Measurements from ENCODE around the gene CKAP5. TPM values are rescaled to one million over a fixed set of nuclear protein-coding genes. Genes with fewer than 3 reads are reported as not detected.

CKAP5 gene
- total and polyA plus RNA-seq, 2 donors (not counting 1 experiment from before 2014, with no cell fraction given): 64.7 to 111 TPM

- no peaks in the 10 kb centered on the region for H3K79me2 ChIP-seq (ENCODE audit: control insufficient read depth, insufficient read depth, low read length)
- no peak overlapping the region for H3K27ac ChIP-seq (ENCODE audit: insufficient read depth, low read length)
- H3K4me1 ChIP-seq (ENCODE audit: control insufficient read depth, extremely low read depth, insufficient read depth, low read length): no peaks in the 10 kb centered on the region
- H3K9ac ChIP-seq (ENCODE audit: insufficient read depth, low read length): no peak overlapping the region
- H4K20me1 ChIP-seq (ENCODE audit: control insufficient read depth, extremely low read depth, insufficient read depth, low read length): no peaks in the 10 kb centered on the region
- TF ChIP-seq EZH2 (IDR thresholded peaks at IDR 0.05; ENCODE audit: low read length, missing control alignments): no peak
- no peak for TF ChIP-seq CTCF (conservative IDR thresholded peaks at IDR 0.05 in 1 of 2, IDR thresholded peaks at IDR 0.05 in 1 of 2; ENCODE audit: low read depth in 1 of 2, low read length in 2 of 2)
- H3K27me3 ChIP-seq (ENCODE audit: control insufficient read depth, insufficient read depth, low read length): no peaks in the 10 kb centered on the region
- H2AFZ ChIP-seq (ENCODE audit: low read length): no peak overlapping the region
- H3K36me3 ChIP-seq (ENCODE audit: control insufficient read depth, insufficient read depth, low read length): peaks cover 13% of the 10 kb centered on the region
- no peak for DNase-seq (ENCODE audit: low read depth in 2 of 2)
- no peaks in the 10 kb centered on the region for H3K9me3 ChIP-seq (ENCODE audit: control insufficient read depth, insufficient read depth, low read depth, low read length)
- no peak overlapping the region for H3K4me3 ChIP-seq (replicated peaks in 1 of 4; ENCODE audit: control extremely low read depth in 1 of 4, insufficient read depth in 1 of 4, low read depth in 3 of 4, low read length in 4 of 4)
- H3K4me2 ChIP-seq (ENCODE audit: extremely low read depth, insufficient read depth, low read length): no peak overlapping the region
These were observed 69.2 kb downstream of the CKAP5 start for GRCh38 chr11:46776878-46777277.

GRCh38 chr11:46769636-46770221, 76.4 kb downstream of the CKAP5 start:
- Histone ChIP-seq H3K9ac (ENCODE audit: insufficient read depth, low read length) (no peak overlapping the region), H3K4me2 (ENCODE audit: extremely low read depth, insufficient read depth, low read length) (no peak overlapping the region), H3K4me3 (replicated peaks in 1 of 4; ENCODE audit: control extremely low read depth in 1 of 4, insufficient read depth in 1 of 4, low read depth in 3 of 4, low read length in 4 of 4) (no peak overlapping the region), H2AFZ (ENCODE audit: low read length) (no peak overlapping the region), H3K27me3 (ENCODE audit: control insufficient read depth, insufficient read depth, low read length) (no peaks in the 10 kb centered on the region), H3K79me2 (ENCODE audit: control insufficient read depth, insufficient read depth, low read length) (no peaks in the 10 kb centered on the region), H3K27ac (ENCODE audit: insufficient read depth, low read length) (no peak overlapping the region), H3K9me3 (ENCODE audit: control insufficient read depth, insufficient read depth, low read depth, low read length) (no peaks in the 10 kb centered on the region), H3K4me1 (ENCODE audit: control insufficient read depth, extremely low read depth, insufficient read depth, low read length) (no peaks in the 10 kb centered on the region), H4K20me1 (ENCODE audit: control insufficient read depth, extremely low read depth, insufficient read depth, low read length) (no peaks in the 10 kb centered on the region), H3K36me3 (ENCODE audit: control insufficient read depth, insufficient read depth, low read length) (peaks cover 11% of the 10 kb centered on the region)
- no peak for TF ChIP-seq EZH2 (IDR thresholded peaks at IDR 0.05; ENCODE audit: low read length, missing control alignments)
- no peak for TF ChIP-seq CTCF (conservative IDR thresholded peaks at IDR 0.05 in 1 of 2, IDR thresholded peaks at IDR 0.05 in 1 of 2; ENCODE audit: low read depth in 1 of 2, low read length in 2 of 2)
- no peak for DNase-seq (ENCODE audit: low read depth in 2 of 2)

GRCh38 chr11:46766656-46767055, 79.4 kb downstream of the CKAP5 start:
- H3K4me3 ChIP-seq (replicated peaks in 1 of 4; ENCODE audit: control extremely low read depth in 1 of 4, insufficient read depth in 1 of 4, low read depth in 3 of 4, low read length in 4 of 4): no peak overlapping the region
- peaks cover 12% of the 10 kb centered on the region for H3K36me3 ChIP-seq (ENCODE audit: control insufficient read depth, insufficient read depth, low read length)
- DNase-seq (ENCODE audit: low read depth in 2 of 2): no peak
- no peak overlapping the region for H3K9ac ChIP-seq (ENCODE audit: insufficient read depth, low read length)
- no peaks in the 10 kb centered on the region for H3K9me3 ChIP-seq (ENCODE audit: control insufficient read depth, insufficient read depth, low read depth, low read length)
- no peak overlapping the region for H2AFZ ChIP-seq (ENCODE audit: low read length)
- H3K4me1 ChIP-seq (ENCODE audit: control insufficient read depth, extremely low read depth, insufficient read depth, low read length): no peaks in the 10 kb centered on the region
- H3K79me2 ChIP-seq (ENCODE audit: control insufficient read depth, insufficient read depth, low read length): no peaks in the 10 kb centered on the region
- TF ChIP-seq CTCF (conservative IDR thresholded peaks at IDR 0.05 in 1 of 2, IDR thresholded peaks at IDR 0.05 in 1 of 2; ENCODE audit: low read depth in 1 of 2, low read length in 2 of 2) (no peak), EZH2 (IDR thresholded peaks at IDR 0.05; ENCODE audit: low read length, missing control alignments) (no peak)
- no peaks in the 10 kb centered on the region for H4K20me1 ChIP-seq (ENCODE audit: control insufficient read depth, extremely low read depth, insufficient read depth, low read length)
- no peak overlapping the region for H3K4me2 ChIP-seq (ENCODE audit: extremely low read depth, insufficient read depth, low read length)
- no peak overlapping the region for H3K27ac ChIP-seq (ENCODE audit: insufficient read depth, low read length)
- H3K27me3 ChIP-seq (ENCODE audit: control insufficient read depth, insufficient read depth, low read length): no peaks in the 10 kb centered on the region

Measured in fibroblast of lung (primary cell).